Upper lobe of left lung (tissue), 6 donors: ENCODE measurements around the gene ATM. TPM values are rescaled to one million over a fixed set of nuclear protein-coding genes. Genes with fewer than 3 reads are reported as not detected.

ENCODE experiments used
- ATAC-seq, 2 donors: fragments of 200-7000 bp; cut with Tn5 transposase; one replicate each; pipeline ENCODE4 v1.9.1; 2022; ENCODE audit warnings: mild to moderate bottlenecking in 2 of 2, moderate library complexity in 2 of 2; ENCODE audit not compliant: low FRiP score in 2 of 2
- DNase-seq, 2 donors: peaks; one replicate each; pipeline ENCODE4 v3.0.0-alpha.2; 2019 to 2020
- H3K27ac ChIP-seq, 4 donors: fragments of 200-600 bp; sonication (generic); one replicate each; pipeline ENCODE4 v1.5.1; 2016 to 2019
- H3K27me3 ChIP-seq, 4 donors: fragments of 200-600 bp; sonication (generic); one replicate each; pipeline ENCODE4 v1.5.1; 2017 to 2019
- H3K36me3 ChIP-seq, 4 donors: fragments of 200-600 bp; sonication (generic); one replicate each; pipeline ENCODE4 v1.5.1; 2016 to 2019
- H3K4me1 ChIP-seq, 4 donors: fragments of 200-600 bp; sonication (generic); one replicate each; pipeline ENCODE4 v1.5.1; 2018 to 2019
- H3K4me3 ChIP-seq, 4 donors: fragments of 200-600 bp; sonication (generic); one replicate each; pipeline ENCODE4 v1.5.1; 2017 to 2019; ENCODE audit warnings: mild to moderate bottlenecking in 2 of 4, moderate library complexity in 1 of 4
- H3K9me3 ChIP-seq, 4 donors: fragments of 200-600 bp; sonication (generic); one replicate each; pipeline ENCODE4 v1.5.1; 2018 to 2019
- EP300 ChIP-seq, 4 donors: sonication (generic); formaldehyde crosslinking; IDR thresholded peaks; one replicate each; pipeline ENCODE4 v1.5.1; 2017; ENCODE audit warnings: antibody characterized with exemption in 4 of 4, control low read depth in 2 of 4
- POLR2A ChIP-seq, 4 donors: fragments of 450-650 bp; IDR thresholded peaks; one replicate each; pipeline ENCODE4 v1.5.1; 2016 to 2017; ENCODE audit warnings: antibody characterized with exemption in 4 of 4, mild to moderate bottlenecking in 2 of 4
- POLR2AphosphoS5 ChIP-seq, 2 donors: sonication (generic); formaldehyde crosslinking; IDR thresholded peaks; one replicate each; pipeline ENCODE4 v1.5.1; 2017; ENCODE audit warnings: antibody characterized with exemption in 2 of 2
- WGBS, 2 donors: methylation state at CpG; one replicate each; pipeline ENCODE4 v1.1.5; 2017 to 2018; 5-methylcytosine and 5-hydroxymethylcytosine counted together
- total RNA-seq, 6 donors: library from RNA; depleted of rRNA in 4 of 6; stranded (reverse); fragments of >200 nt in 4 of 6; gene quantifications; one replicate each; pipeline versions ENCODE4 v1.1.0 to v1.2.1, GENCODE V29; 2016 to 2021
- TF ChIP-seq, protein P1 (sequence below), 6 experiments: fragments of 450-650 bp in 4 of 6; fragments of 200-600 bp in 2 of 6; sonication (generic) in 2 of 6; IDR thresholded peaks; one replicate each; pipeline ENCODE4 v1.5.1; 2016 to 2019; ENCODE audit warnings: antibody characterized with exemption in 6 of 6
- donor health status: DM: no; HTN: no; CAD: no; lungs with moderate emphysema.
- donor health status: DM: no; HTN: yes; CAD: no; lungs with severe emphysema.

ATM gene
- total RNA-seq, 6 donors from 2014 or later: 37.9 to 248 (median 62.6) TPM

DNA sequence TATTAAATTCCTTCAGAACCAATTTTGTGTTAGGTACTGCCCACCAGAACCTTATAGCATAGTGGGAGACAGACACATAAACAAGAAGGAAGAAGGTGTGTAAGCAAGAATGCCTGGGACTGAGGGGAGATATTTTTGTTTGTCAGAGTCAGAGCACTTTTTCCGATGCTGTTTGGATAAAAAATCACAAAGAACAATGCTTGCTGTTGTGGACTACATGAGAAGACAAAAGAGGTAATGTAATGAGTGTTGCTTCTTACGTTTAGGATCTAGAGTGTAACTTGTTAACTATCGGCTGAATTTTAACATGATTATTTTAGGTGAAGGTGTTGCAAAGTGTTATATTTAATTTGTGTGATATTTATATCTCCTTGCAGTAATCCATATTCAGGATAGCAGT, 84.9 kb downstream of the ATM start:
- DNase-seq: no peak
- H3K36me3 ChIP-seq: peaks cover 7 to 87% (median 17%) of the 10 kb centered on the region in 4 donors
- TF ChIP-seq, protein P1, sequence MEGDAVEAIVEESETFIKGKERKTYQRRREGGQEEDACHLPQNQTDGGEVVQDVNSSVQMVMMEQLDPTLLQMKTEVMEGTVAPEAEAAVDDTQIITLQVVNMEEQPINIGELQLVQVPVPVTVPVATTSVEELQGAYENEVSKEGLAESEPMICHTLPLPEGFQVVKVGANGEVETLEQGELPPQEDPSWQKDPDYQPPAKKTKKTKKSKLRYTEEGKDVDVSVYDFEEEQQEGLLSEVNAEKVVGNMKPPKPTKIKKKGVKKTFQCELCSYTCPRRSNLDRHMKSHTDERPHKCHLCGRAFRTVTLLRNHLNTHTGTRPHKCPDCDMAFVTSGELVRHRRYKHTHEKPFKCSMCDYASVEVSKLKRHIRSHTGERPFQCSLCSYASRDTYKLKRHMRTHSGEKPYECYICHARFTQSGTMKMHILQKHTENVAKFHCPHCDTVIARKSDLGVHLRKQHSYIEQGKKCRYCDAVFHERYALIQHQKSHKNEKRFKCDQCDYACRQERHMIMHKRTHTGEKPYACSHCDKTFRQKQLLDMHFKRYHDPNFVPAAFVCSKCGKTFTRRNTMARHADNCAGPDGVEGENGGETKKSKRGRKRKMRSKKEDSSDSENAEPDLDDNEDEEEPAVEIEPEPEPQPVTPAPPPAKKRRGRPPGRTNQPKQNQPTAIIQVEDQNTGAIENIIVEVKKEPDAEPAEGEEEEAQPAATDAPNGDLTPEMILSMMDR (IDR thresholded peaks at IDR 0.05): no peak
- TF ChIP-seq POLR2A (IDR thresholded peaks at IDR 0.05): no peak
- TF ChIP-seq POLR2AphosphoS5 (IDR thresholded peaks at IDR 0.05): no peak
- no peak for TF ChIP-seq EP300 (IDR thresholded peaks at IDR 0.05)
- no peaks in the 10 kb centered on the region for H3K4me1 ChIP-seq
- no peaks in the 10 kb centered on the region for H3K27me3 ChIP-seq
- 91 to 97% methylated on average over 3 of the region's 3 CpGs for WGBS, 2 donors
- no peak overlapping the region for H3K27ac ChIP-seq
- H3K4me3 ChIP-seq: no peak overlapping the region
- H3K9me3 ChIP-seq: no peaks in the 10 kb centered on the region
- no peak for ATAC-seq

GRCh38 chr11:108313444-108313843, 90.6 kb downstream of the ATM start:
- DNase-seq (no peak), ATAC-seq (no peak)
- no peaks in the 10 kb centered on the region for H3K27me3 ChIP-seq
- peaks cover 12 to 72% (median 19%) of the 10 kb centered on the region in 4 donors for H3K36me3 ChIP-seq
- H3K4me3 ChIP-seq: no peak overlapping the region
- 54 to 60% methylated on average over 2 of the region's 2 CpGs for WGBS, 2 donors
- no peaks in the 10 kb centered on the region for H3K4me1 ChIP-seq
- no peaks in the 10 kb centered on the region for H3K9me3 ChIP-seq
- TF ChIP-seq, protein P1 (IDR thresholded peaks at IDR 0.05): no peak
- TF ChIP-seq POLR2AphosphoS5 (IDR thresholded peaks at IDR 0.05) (no peak), EP300 (IDR thresholded peaks at IDR 0.05) (no peak), POLR2A (IDR thresholded peaks at IDR 0.05) (no peak)
- no peak overlapping the region for H3K27ac ChIP-seq

DNA sequence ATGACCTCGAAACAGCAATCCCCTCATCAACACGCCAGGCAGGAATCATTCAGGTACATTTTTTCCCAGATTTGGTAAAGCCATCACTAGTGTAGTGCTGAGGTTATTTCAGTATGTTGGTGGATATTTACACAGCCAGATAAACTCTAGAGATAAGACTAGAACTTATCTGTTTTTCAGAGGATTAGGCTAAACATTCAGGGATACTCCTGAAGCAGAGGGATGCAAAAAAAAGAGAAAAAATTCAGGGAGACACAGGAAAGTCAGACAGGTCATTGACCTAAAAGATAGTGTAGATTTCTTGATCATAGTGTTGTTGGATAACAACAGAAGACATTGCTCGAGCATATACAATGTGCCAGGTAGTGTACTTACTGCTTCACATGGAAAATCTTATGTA, 93.2 kb downstream of the ATM start:
- H3K36me3 ChIP-seq: peaks cover 10 to 79% (median 29%) of the 10 kb centered on the region in 4 donors
- H3K4me1 ChIP-seq: no peaks in the 10 kb centered on the region
- 96 to 99% methylated on average over 3 of the region's 3 CpGs for WGBS, 2 donors
- TF ChIP-seq EP300 (IDR thresholded peaks at IDR 0.05): no peak
- no peak for TF ChIP-seq POLR2AphosphoS5 (IDR thresholded peaks at IDR 0.05)
- no peak for TF ChIP-seq POLR2A (IDR thresholded peaks at IDR 0.05)
- TF ChIP-seq, protein P1 (IDR thresholded peaks at IDR 0.05): no peak
- DNase-seq (no peak), ATAC-seq (no peak)
- H3K27me3 ChIP-seq: no peaks in the 10 kb centered on the region
- no peak overlapping the region for H3K4me3 ChIP-seq
- no peaks in the 10 kb centered on the region for H3K9me3 ChIP-seq
- no peak overlapping the region for H3K27ac ChIP-seq

GRCh38 chr11:108319541-108320145, 96.8 kb downstream of the ATM start:
- H3K4me1 ChIP-seq: no peaks in the 10 kb centered on the region
- ATAC-seq: no peak
- H3K4me3 ChIP-seq: no peak overlapping the region
- DNase-seq: no peak
- no peaks in the 10 kb centered on the region for H3K27me3 ChIP-seq
- TF ChIP-seq POLR2A (IDR thresholded peaks at IDR 0.05): no peak
- TF ChIP-seq, protein P1 (IDR thresholded peaks at IDR 0.05): no peak
- no peak for TF ChIP-seq POLR2AphosphoS5 (IDR thresholded peaks at IDR 0.05)
- no peaks in the 10 kb centered on the region for H3K9me3 ChIP-seq
- H3K27ac ChIP-seq: no peak overlapping the region
- peaks cover 10 to 88% (median 34%) of the 10 kb centered on the region in 4 donors for H3K36me3 ChIP-seq

GRCh38 chr11:108322666-108323065, 99.8 kb downstream of the ATM start:
- H3K36me3 ChIP-seq: peaks cover 9 to 85% (median 29%) of the 10 kb centered on the region in 4 donors

More at GRCh38 chr11:108322666-108323065, 99.8 kb downstream of the ATM start:
- TF ChIP-seq, protein P1 (IDR thresholded peaks at IDR 0.05): no peak
- TF ChIP-seq POLR2AphosphoS5 (IDR thresholded peaks at IDR 0.05): no peak
- TF ChIP-seq EP300 (IDR thresholded peaks at IDR 0.05): no peak
- no peak for TF ChIP-seq POLR2A (IDR thresholded peaks at IDR 0.05)
- Histone ChIP-seq H3K4me3 (no peak overlapping the region), H3K9me3 (no peaks in the 10 kb centered on the region), H3K27ac (no peak overlapping the region), H3K27me3 (no peaks in the 10 kb centered on the region), H3K4me1 (no peaks in the 10 kb centered on the region)
- no peak for ATAC-seq
- WGBS, 2 donors: 89 to 90% methylated on average over 3 of the region's 3 CpGs
- no peak for DNase-seq
